NCI-H82 treated with DMSO at 0.1 percent for 48 hours (cell line): ENCODE data around the gene TMEM220.

Source experiments
- DNase-seq: peaks from one replicate; lab custom pipeline; 2025; ENCODE audit not compliant: unreplicated experiment; lab: John Stamatoyannopoulos, UW

Gene TMEM220

GRCh38 chr17:10729334-10730193, at the start of gene TMEM220:
TMEM220 (minus strand) TSS chr17:10730023; CDS start chr17:10729851, 172 bp downstream.
- no peak for DNase-seq

DNA sequence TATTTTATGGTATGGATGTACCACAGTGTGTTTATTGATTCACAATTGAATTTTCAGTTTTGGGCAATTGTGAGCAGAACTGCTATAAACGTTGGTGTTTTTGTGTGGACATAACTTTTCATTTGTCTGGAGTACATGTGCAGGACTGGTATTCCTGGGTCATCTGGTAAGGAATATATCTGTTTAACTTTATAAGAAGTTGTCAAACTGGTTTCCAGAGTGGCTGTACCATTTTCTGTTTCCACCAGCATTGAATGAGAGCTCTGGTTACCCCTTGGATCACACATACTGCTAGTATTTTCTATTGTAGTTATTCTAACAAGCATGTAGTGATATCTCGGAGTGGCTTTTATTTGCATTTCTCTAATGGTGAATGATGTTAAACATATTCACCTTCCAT, 49.8 kb upstream of the TMEM220 start:
- no peak for DNase-seq

DNA sequence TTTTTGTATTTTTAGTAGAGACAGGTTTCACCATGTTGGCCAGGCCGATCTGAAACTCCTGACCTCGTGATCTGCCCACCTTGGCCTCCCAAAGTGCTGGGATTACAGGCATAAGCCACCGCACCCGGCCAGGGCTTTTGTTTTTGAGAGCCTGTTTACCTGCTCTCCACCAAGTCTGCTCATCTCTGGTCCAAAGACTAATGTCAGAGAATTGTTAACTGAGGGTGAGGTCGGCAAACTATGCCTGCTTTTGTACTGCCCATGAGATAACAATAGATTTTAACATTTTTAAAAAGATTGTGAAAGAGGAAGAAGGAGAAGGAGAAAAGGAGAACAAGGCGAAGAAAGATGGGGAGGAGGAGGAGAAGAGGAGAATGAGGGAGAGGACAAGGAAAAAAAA, 48.1 kb upstream of the TMEM220 start:
- no peak for DNase-seq

- peak; percentile 27 for DNase-seq
Measured at GRCh38 chr17:10777131-10777807, 47.4 kb upstream of the TMEM220 start.

GRCh38 chr17:10776381-10776780, 46.6 kb upstream of the TMEM220 start:
- DNase-seq = no peak

DNA sequence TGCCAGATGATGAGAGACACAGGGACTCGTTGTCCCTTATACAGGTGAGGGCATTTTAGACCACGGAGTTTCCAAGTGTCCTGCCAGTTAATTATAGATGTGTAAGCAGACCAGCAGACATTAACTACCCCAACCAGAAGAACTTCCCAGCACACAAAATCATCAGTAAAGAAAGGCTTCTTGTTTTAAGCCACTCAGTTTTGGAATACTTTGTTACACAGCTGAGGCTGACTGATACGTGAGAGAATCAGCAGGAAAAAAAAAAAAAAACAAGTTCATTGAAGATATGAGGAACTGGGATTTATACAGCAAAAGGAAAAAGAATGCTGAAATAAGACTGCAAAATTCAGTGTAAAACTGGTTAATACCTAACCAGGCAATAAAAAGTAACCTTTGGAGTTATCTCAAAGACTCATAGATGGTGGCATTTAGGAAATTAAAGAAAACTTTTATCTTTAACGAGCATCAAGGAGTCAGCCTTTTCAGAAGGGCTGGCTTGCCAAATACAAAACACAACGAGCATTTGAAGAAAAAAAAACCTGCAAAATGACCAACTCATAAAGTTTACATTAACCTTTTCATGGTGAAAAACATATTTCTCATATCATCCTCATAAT, 46.0 kb upstream of the TMEM220 start:
- DNase-seq = no peak

GRCh38 chr17:10775058-10775457, 45.2 kb upstream of the TMEM220 start:
- no peak for DNase-seq

GRCh38 chr17:10773391-10773790, 43.6 kb upstream of the TMEM220 start:
- no peak for DNase-seq

DNA sequence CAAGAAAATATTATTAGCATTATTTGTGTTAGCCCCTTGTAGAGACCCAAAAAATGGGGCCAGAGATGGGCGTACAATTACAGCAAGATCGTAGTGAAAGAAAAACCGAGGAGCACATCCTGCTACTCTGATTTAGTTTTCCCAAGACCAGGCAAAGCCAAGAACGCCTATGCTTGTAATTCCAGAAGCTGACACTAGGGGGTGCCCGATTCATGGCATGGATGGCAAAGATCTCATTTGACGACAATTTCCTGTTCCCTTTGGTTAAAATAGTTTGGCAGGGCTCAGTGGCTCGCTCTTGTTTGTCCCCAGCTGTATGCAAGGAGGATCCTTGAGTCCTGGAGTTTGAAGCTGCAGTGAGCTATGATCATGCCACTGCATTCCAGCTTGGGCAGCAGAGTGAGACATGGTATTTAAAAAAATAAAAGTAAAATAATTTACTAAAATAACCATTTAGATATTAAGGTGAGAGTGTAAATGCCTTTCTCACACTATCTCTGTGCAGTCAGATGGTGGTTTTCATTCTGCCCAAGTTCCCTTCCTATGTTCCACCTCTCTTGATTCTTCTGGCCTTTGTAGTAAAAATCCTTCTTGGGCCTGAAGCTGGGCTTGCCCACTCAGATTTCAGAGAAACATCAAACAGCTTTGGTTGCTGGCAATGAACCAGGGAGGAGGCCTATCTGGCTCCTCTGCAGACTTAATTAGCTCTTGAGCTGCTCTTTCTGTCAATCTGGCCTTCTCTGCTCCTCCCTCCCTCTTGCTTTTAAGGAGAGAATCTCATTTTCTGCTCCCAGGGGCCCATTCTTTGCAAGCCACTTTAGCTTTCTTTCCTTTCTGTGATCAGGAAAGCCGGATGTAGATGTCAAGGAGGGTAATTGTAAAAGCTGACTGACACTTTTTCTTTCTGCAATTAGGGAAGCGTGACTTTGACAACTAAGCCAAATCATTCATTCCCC, 42.9 kb upstream of the TMEM220 start:
- DNase-seq = peak; percentile 80

GRCh38 chr17:10771148-10771547, 41.3 kb upstream of the TMEM220 start:
- no peak for DNase-seq

- no peak for DNase-seq
Measured at GRCh38 chr17:10769840-10770239, 40.0 kb upstream of the TMEM220 start.

DNA sequence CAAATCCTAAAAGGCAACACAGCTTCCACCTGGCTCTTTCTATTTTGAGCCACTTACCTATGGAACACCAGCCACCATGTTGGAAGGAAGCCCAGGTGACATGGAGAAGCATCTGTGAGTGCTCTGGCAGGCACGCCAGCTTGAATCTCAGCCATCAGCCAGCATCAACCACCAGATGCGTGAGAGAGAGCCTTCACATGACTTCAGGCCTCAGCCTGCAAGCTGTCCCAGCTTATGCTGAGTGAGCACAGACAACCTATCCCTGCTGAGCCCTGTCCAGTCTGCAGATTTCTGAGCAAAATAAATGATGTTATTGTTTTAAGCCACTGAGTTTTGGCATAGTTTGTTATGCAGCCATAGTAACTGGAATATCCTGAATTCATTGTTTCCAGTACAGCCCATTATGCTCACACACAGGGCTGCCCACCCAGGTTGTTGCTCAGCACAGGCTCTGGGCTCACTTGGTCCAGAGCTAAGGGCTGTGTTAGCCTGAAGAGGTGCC, 39.0 kb upstream of the TMEM220 start:
- DNase-seq = no peak

DNA sequence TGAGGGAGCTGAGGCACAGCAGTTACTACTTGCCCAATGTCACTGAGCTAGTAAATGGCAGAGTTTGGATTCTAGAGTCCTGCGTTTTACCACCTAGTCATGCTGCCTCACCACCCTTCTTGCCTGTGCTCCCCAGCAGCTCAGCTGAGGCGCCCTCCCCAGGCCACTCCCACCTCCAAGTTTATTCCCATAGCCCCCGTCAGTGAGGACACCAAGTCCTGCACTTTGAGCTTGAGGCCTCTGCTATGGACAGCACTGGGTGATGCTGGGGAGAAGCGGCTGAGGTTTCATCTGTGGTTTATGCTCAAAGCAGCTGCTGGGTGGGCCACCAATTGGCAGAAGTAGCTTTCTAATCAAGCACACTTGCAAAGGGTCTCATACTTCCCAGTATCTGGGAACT, 37.4 kb upstream of the TMEM220 start:
- DNase-seq = no peak

DNA sequence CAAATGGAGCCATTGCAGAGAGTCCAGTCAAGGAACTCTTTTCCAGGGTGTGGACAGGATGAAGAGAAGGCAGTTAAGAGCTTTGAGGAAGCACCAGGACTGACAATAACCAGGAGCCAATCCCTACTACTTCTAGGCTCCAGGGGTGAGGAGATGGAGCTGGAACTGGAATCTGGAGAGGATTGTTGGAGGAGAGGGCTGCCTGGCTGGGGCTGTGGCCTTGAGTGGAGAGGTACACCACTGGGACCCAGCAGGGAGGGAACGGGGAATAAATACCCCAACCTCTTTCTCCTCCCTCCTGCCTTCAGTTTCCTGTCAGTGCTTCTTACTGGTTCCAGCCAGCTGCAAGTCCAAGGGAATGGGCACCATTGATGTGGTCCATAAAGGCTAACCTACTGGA, 32.2 kb upstream of the TMEM220 start:
- DNase-seq = no peak

GRCh38 chr17:10761281-10761680, 31.5 kb upstream of the TMEM220 start:
- no peak for DNase-seq

DNA sequence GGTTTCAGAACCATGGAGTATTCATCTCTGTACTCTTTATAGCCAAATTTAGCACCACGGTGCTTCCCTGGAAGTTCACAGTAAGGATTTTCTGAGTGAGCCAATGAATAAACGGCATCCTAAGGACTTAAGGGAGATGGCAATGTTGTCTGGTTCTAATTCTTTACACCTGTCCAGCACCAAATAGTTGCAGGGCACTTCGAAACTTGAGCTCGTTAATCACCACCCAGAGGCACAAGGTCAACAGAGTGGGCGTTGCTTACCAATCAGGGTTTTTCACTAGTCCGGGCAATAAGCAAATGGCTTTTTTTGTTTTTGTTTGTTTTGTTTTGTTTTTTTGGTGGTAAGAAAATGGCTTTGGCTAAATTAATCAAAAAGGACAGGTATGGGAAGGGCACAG, 28.2 kb upstream of the TMEM220 start:
- no peak for DNase-seq

DNA sequence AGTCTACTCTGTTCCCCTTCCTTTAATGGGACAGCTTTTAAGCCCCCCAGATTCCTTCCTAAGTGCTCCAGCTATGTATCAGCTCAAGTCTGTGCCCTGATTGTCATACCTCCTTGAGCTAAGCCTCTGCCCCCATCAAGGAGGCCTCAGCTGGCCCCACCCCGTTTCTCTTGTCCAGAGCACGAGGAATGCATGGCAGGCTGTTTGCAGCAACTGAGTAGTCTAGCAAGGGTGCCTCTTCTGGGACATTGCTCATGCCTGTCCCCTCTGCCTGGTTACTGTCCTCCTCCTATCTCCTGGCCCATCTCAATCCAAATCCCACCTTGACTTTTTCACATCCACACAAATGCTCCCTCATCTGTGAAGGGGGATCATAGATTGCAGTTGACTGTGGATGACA, 27.8 kb upstream of the TMEM220 start:
- no peak for DNase-seq

GRCh38 chr17:10757067-10757466, 27.2 kb upstream of the TMEM220 start:
- no peak for DNase-seq

DNA sequence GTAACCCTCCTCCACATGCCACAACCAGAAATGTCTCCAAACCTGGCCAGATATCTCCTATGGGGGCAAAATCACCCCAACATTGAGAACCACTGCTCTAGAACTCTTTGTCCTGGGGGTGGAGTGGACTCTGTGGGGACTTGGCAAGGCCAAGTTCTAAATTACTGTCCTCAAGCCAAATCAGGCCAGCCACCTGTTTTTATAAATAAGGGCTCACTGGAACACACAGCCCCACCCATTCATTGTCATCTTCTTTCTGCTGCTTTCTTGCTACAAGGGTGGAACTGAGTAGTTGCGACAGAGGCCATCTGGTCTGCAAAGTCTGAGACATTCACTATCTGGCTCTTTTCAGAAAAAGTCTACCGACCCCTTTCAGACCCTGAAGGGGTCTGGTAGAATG, 26.8 kb upstream of the TMEM220 start:
- DNase-seq = no peak

- no peak for DNase-seq
Measured at GRCh38 chr17:10756185-10756584, 26.4 kb upstream of the TMEM220 start.
